DND-41 (cell line): ENCODE data around the gene DPT.

Source experiments
- ATAC-seq: fragments of 200-7000 bp; cut with Tn5 transposase; 3 replicates; pipeline ENCODE4 v1.9.1; 2021; ENCODE audit warnings: low read depth; ENCODE audit not compliant: insufficient read depth
- DNase-seq: peaks from one replicate; pipeline ENCODE4 v3.0.0-alpha.2; 2020
- H2AFZ ChIP-seq: 2 replicates; pipeline ENCODE4 v1.6.0; 2012; ENCODE audit warnings: low read depth, low read length
- H3K27ac ChIP-seq: 2 replicates; pipeline ENCODE4 v1.5.1; 2012; ENCODE audit warnings: low read length, inconsistent platforms
- H3K27me3 ChIP-seq: fragments of 200-600 bp; sonication (generic); 2 replicates; pipeline ENCODE4 v1.6.0; 2012; ENCODE audit warnings: low read length, mild to moderate bottlenecking, inconsistent platforms; ENCODE audit not compliant: insufficient read depth, poor library complexity
- H3K36me3 ChIP-seq: 2 replicates; pipeline ENCODE4 v1.5.1; 2012; ENCODE audit warnings: low read length, inconsistent platforms; ENCODE audit not compliant: insufficient read depth
- H3K4me1 ChIP-seq: 2 replicates; pipeline ENCODE4 v1.5.1; 2012; ENCODE audit warnings: mild to moderate bottlenecking, low read length; ENCODE audit not compliant: insufficient read depth
- H3K4me2 ChIP-seq: 2 replicates; pipeline ENCODE4 v1.6.0; 2012; ENCODE audit warnings: mild to moderate bottlenecking, moderate library complexity, low read length, inconsistent platforms; ENCODE audit not compliant: insufficient read depth
- H3K4me3 ChIP-seq, 2 experiments: fragments of 200-600 bp in 1 of 2; shearing (Covaris generic) in 1 of 2; 2 replicates each; pipeline ENCODE4 v1.5.1; 2012 to 2016; ENCODE audit warnings: inconsistent platforms in 2 of 2, low read length in 2 of 2, mild to moderate bottlenecking in 2 of 2, low read depth in 1 of 2, moderate library complexity in 1 of 2
- H3K79me2 ChIP-seq: 2 replicates; pipeline ENCODE4 v1.6.0; 2012; ENCODE audit warnings: low read length, inconsistent platforms; ENCODE audit not compliant: insufficient read depth
- H3K9ac ChIP-seq: 2 replicates; pipeline ENCODE4 v1.6.0; 2012; ENCODE audit warnings: low read depth, mild to moderate bottlenecking, inconsistent platforms, low read length, moderate library complexity
- H3K9me3 ChIP-seq: 2 replicates; pipeline ENCODE4 v1.5.1; 2012; ENCODE audit warnings: low read length, moderate library complexity, mild to moderate bottlenecking, inconsistent platforms; ENCODE audit not compliant: insufficient read depth, severe bottlenecking
- H4K20me1 ChIP-seq: 2 replicates; pipeline ENCODE4 v1.6.0; 2012; ENCODE audit warnings: low read length; ENCODE audit not compliant: insufficient read depth
- CTCF ChIP-seq: IDR thresholded peaks from 2 replicates; pipeline ENCODE4 v1.5.1; 2012; ENCODE audit warnings: borderline replicate concordance, low read length, moderate library complexity, mild to moderate bottlenecking; ENCODE audit not compliant: poor library complexity, severe bottlenecking; ENCODE audit errors: extremely low read depth
- EZH2 ChIP-seq: IDR thresholded peaks from 3 replicates; pipeline ENCODE4 v1.6.1; 2012; ENCODE audit warnings: borderline replicate concordance, low read depth, mild to moderate bottlenecking, moderate library complexity, low read length, inconsistent platforms; ENCODE audit not compliant: severe bottlenecking

DPT gene

GRCh38 chr1:168676029-168676812 lies 52.8 kb downstream of the DPT start:
- no peaks in the 10 kb centered on the region for H3K27me3 ChIP-seq
- no peak overlapping the region for H3K4me2 ChIP-seq
- DNase-seq: no peak
- H2AFZ ChIP-seq: no peak overlapping the region
- H3K4me3 ChIP-seq: no peak overlapping the region
- no peaks in the 10 kb centered on the region for H4K20me1 ChIP-seq
- no peak overlapping the region for H3K9ac ChIP-seq
- no peak for ATAC-seq
- TF ChIP-seq EZH2 (no peak), CTCF (no peak)
- no peaks in the 10 kb centered on the region for H3K4me1 ChIP-seq
- H3K36me3 ChIP-seq: no peaks in the 10 kb centered on the region
- H3K79me2 ChIP-seq: no peaks in the 10 kb centered on the region
- H3K9me3 ChIP-seq: peaks cover 2% of the 10 kb centered on the region
- no peak overlapping the region for H3K27ac ChIP-seq

- H3K27me3 ChIP-seq: no peaks in the 10 kb centered on the region
- peaks cover 2% of the 10 kb centered on the region for H3K9me3 ChIP-seq
- no peak for DNase-seq
- H3K79me2 ChIP-seq: no peaks in the 10 kb centered on the region
- ATAC-seq: no peak
- H3K4me1 ChIP-seq: no peaks in the 10 kb centered on the region
- H3K4me3 ChIP-seq: no peak overlapping the region
- no peak overlapping the region for H3K9ac ChIP-seq
- no peaks in the 10 kb centered on the region for H3K36me3 ChIP-seq
- no peak overlapping the region for H2AFZ ChIP-seq
- no peak for TF ChIP-seq CTCF
- TF ChIP-seq EZH2: no peak
- H3K27ac ChIP-seq: no peak overlapping the region
- H4K20me1 ChIP-seq: no peaks in the 10 kb centered on the region
- no peak overlapping the region for H3K4me2 ChIP-seq
These were observed 54.9 kb downstream of the DPT start for GRCh38 chr1:168673974-168674683.

- Histone ChIP-seq H3K4me2 (no peak overlapping the region), H4K20me1 (no peaks in the 10 kb centered on the region), H3K4me3 (no peak overlapping the region), H2AFZ (no peak overlapping the region), H3K27ac (no peak overlapping the region), H3K9me3 (peaks cover 2% of the 10 kb centered on the region), H3K36me3 (no peaks in the 10 kb centered on the region), H3K27me3 (no peaks in the 10 kb centered on the region), H3K9ac (no peak overlapping the region), H3K4me1 (no peaks in the 10 kb centered on the region), H3K79me2 (no peaks in the 10 kb centered on the region)
- ATAC-seq (no peak), DNase-seq (no peak)
- TF ChIP-seq CTCF (no peak), EZH2 (no peak)
These were observed 56.7 kb downstream of the DPT start for GRCh38 chr1:168672278-168672677.
